HG02852 (cell line): ENCODE results near the gene BEND2.
"Not testable (repeated sequence)": the region's sequence is repeated elsewhere in the genome, so short reads cannot be mapped to it uniquely, and the experiment has no call there.

Experiments used
- ATAC-seq: cut with Tn5 transposase; IDR thresholded peaks from one replicate; pipeline ENCODE4 v1.9.1; 2021; ENCODE audit warnings: mild to moderate bottlenecking, moderate library complexity; ENCODE audit not compliant: unreplicated experiment

BEND2 gene

GRCh38 chrX:18220786-18221185, at the start of gene BEND2:
Gene BEND2 (minus strand): TSS chrX:18220886. CDS start chrX:18220750, 136 bp downstream.
- ATAC-seq = no peak

- ATAC-seq = no peak
Measured at GRCh38 chrX:18255059-18255458, 34.4 kb upstream of the BEND2 start.

- ATAC-seq = no peak
Measured at GRCh38 chrX:18252644-18253359, 32.1 kb upstream of the BEND2 start.

- not testable (repeated sequence) for ATAC-seq
Measured at GRCh38 chrX:18229646-18230045, 9.0 kb upstream of the BEND2 start.

GRCh38 chrX:18228069-18228468, 7.4 kb upstream of the BEND2 start:
- no peak for ATAC-seq

- no peak for ATAC-seq
Measured at GRCh38 chrX:18227458-18227857, 6.8 kb upstream of the BEND2 start.

GRCh38 chrX:18210470-18210869, 10.2 kb downstream of the BEND2 start:
- no peak for ATAC-seq

GRCh38 chrX:18206657-18207056, 14.0 kb downstream of the BEND2 start:
- ATAC-seq = no peak

GRCh38 chrX:18203631-18204030, 17.1 kb downstream of the BEND2 start:
- ATAC-seq = no peak

GRCh38 chrX:18194688-18195087, 26.0 kb downstream of the BEND2 start:
- no peak for ATAC-seq

GRCh38 chrX:18179446-18179845, 41.2 kb downstream of the BEND2 start:
- no peak for ATAC-seq

- no peak for ATAC-seq
Measured at GRCh38 chrX:18174971-18175370, 45.7 kb downstream of the BEND2 start.

- ATAC-seq = no peak
Measured at GRCh38 chrX:18174209-18174608, 46.5 kb downstream of the BEND2 start.

GRCh38 chrX:18173494-18174180, 47.0 kb downstream of the BEND2 start:
- ATAC-seq = no peak

- ATAC-seq = no peak
Measured at GRCh38 chrX:18172970-18173369, 47.7 kb downstream of the BEND2 start.

GRCh38 chrX:18170910-18171309, 49.8 kb downstream of the BEND2 start:
- no peak for ATAC-seq

- no peak for ATAC-seq
Measured at GRCh38 chrX:18166068-18166467, 54.6 kb downstream of the BEND2 start.

- no peak for ATAC-seq
Measured at GRCh38 chrX:18160369-18160768, 60.3 kb downstream of the BEND2 start.

GRCh38 chrX:18158963-18159362, 61.7 kb downstream of the BEND2 start:
- ATAC-seq = no peak

- no peak for ATAC-seq
Measured at GRCh38 chrX:18151649-18152048, 69.0 kb downstream of the BEND2 start.

GRCh38 chrX:18151157-18151556, 69.5 kb downstream of the BEND2 start:
- ATAC-seq = no peak

GRCh38 chrX:18149454-18149853, 71.2 kb downstream of the BEND2 start:
- no peak for ATAC-seq
